Measurements from ENCODE around the gene ENTPD2.
"Not testable (repeated sequence)": the region's sequence is repeated elsewhere in the genome, so short reads cannot be mapped to it uniquely, and the experiment has no call there.

ENTPD2 gene

GRCh38 chr9:137045294-137046087 is 8.4 kb downstream of the ENTPD2 start:
- peak; percentile 81 for DNase-seq (ENCODE audit: low spot score)

GRCh38 chr9:137044502-137045177 is 9.2 kb downstream of the ENTPD2 start:
- peak; percentile 69 for DNase-seq (ENCODE audit: low spot score)

GRCh38 chr9:137044037-137044436 is 9.8 kb downstream of the ENTPD2 start:
- no peak for DNase-seq (ENCODE audit: low spot score)

GRCh38 chr9:137042751-137043727 is 10.8 kb downstream of the ENTPD2 start:
- peak; percentile 63 for DNase-seq (ENCODE audit: low spot score)

GRCh38 chr9:137041124-137041523 is 12.7 kb downstream of the ENTPD2 start:
- no peak for DNase-seq (ENCODE audit: low spot score)

- DNase-seq (ENCODE audit: low spot score), result no peak
Observed at GRCh38 chr9:137040568-137040967, 13.3 kb downstream of the ENTPD2 start.

GRCh38 chr9:137039611-137040366 is 14.1 kb downstream of the ENTPD2 start:
- no peak for DNase-seq (ENCODE audit: low spot score)

- no peak for DNase-seq (ENCODE audit: low spot score)
Observed at GRCh38 chr9:137038916-137039315, 14.9 kb downstream of the ENTPD2 start.

- DNase-seq (ENCODE audit: low spot score), result no peak
Observed at GRCh38 chr9:137037483-137037882, 16.4 kb downstream of the ENTPD2 start.

- no peak for DNase-seq (ENCODE audit: low spot score)
Observed at GRCh38 chr9:137037035-137037434, 16.8 kb downstream of the ENTPD2 start.

- DNase-seq (ENCODE audit: low spot score), result no peak
Observed at GRCh38 chr9:137035937-137036336, 17.9 kb downstream of the ENTPD2 start.

GRCh38 chr9:137035507-137035834 is 18.4 kb downstream of the ENTPD2 start:
- DNase-seq (ENCODE audit: low spot score), result peak; percentile 63

GRCh38 chr9:137034709-137035506 is 19.0 kb downstream of the ENTPD2 start:
- DNase-seq (ENCODE audit: low spot score), result peak; percentile 90

- DNase-seq (ENCODE audit: low spot score), result no peak
Observed at GRCh38 chr9:137034039-137034708, 19.7 kb downstream of the ENTPD2 start.

GRCh38 chr9:137033481-137033880 is 20.4 kb downstream of the ENTPD2 start:
- DNase-seq (ENCODE audit: low spot score), result not testable (repeated sequence)

- DNase-seq (ENCODE audit: low spot score), result no peak
Observed at GRCh38 chr9:137032858-137033257, 21.0 kb downstream of the ENTPD2 start.

GRCh38 chr9:137031904-137032640 is 21.8 kb downstream of the ENTPD2 start, which contains the start of gene FUT7:
Gene FUT7, minus strand, starts transcription at chr9:137032088. Its CDS starts 97 bp downstream, at chr9:137031991.
- DNase-seq (ENCODE audit: low spot score), result peak; percentile 61

GRCh38 chr9:137030538-137031527 is 23.0 kb downstream of the ENTPD2 start:
- DNase-seq (ENCODE audit: low spot score), result no peak

All from D341Med (cell line).